ENCODE data around the gene FES. TPM values are rescaled to one million over a fixed set of nuclear protein-coding genes. Genes with fewer than 3 reads are reported as not detected.

FES gene
- total RNA-seq, 4 donors from 2014 or later, result 62.0 to 183 (median 72.1) TPM

GRCh38 chr15:90879730-90880366 lies 4.5 kb upstream of the FES start:
- no peak overlapping the region for H3K27ac ChIP-seq
- TF ChIP-seq POLR2A (IDR thresholded peaks at IDR 0.05), result no peak
- TF ChIP-seq CTCF (IDR thresholded peaks at IDR 0.05), result no peak
- TF ChIP-seq EP300 (IDR thresholded peaks at IDR 0.05), result no peak
- no peak overlapping the region for H3K4me3 ChIP-seq
- H3K36me3 ChIP-seq, result peaks cover 0 to 74% (median 39%) of the 10 kb centered on the region in 3 donors
- no peak for DNase-seq (ENCODE audit: low spot score in 2 of 2)
- 91 to 93% methylated on average over 18 to 33 of the region's 35 CpGs for WGBS, 2 donors
- peaks cover 0 to 32% (median 21%) of the 10 kb centered on the region in 4 donors for H3K4me1 ChIP-seq
- no peaks in the 10 kb centered on the region for H3K9me3 ChIP-seq
- H3K27me3 ChIP-seq, result no peaks in the 10 kb centered on the region

GRCh38 chr15:90880381-90881145 lies 3.7 kb upstream of the FES start:
- H3K27ac ChIP-seq, result no peak overlapping the region
- H3K27me3 ChIP-seq, result no peaks in the 10 kb centered on the region
- peaks cover 0 to 72% (median 39%) of the 10 kb centered on the region in 3 donors for H3K36me3 ChIP-seq
- H3K4me3 ChIP-seq, result no peak overlapping the region
- no peaks in the 10 kb centered on the region for H3K9me3 ChIP-seq
- 84 to 93% methylated on average over 13 to 16 of the region's 16 CpGs for WGBS, 2 donors
- no peak for DNase-seq (ENCODE audit: low spot score in 2 of 2)
- peaks cover 0 to 35% (median 28%) of the 10 kb centered on the region in 4 donors for H3K4me1 ChIP-seq
- no peak for TF ChIP-seq CTCF (IDR thresholded peaks at IDR 0.05)
- no peak for TF ChIP-seq POLR2A (IDR thresholded peaks at IDR 0.05)
- no peak for TF ChIP-seq EP300 (IDR thresholded peaks at IDR 0.05)

GRCh38 chr15:90881181-90881977 lies 2.9 kb upstream of the FES start:
- peak overlapping the region in 1 of 4 donors; percentile 97 for H3K27ac ChIP-seq
- H3K36me3 ChIP-seq, result peaks cover 0 to 64% (median 36%) of the 10 kb centered on the region in 3 donors
- H3K27me3 ChIP-seq, result no peaks in the 10 kb centered on the region
- DNase-seq (ENCODE audit: low spot score in 2 of 2), result no peak
- H3K4me1 ChIP-seq, result peaks cover 0 to 42% (median 34%) of the 10 kb centered on the region in 4 donors
- no peaks in the 10 kb centered on the region for H3K9me3 ChIP-seq
- H3K4me3 ChIP-seq, result no peak overlapping the region
- 76 to 82% methylated on average over 33 to 35 of the region's 35 CpGs for WGBS, 2 donors
- TF ChIP-seq CTCF (IDR thresholded peaks at IDR 0.05) (no peak), POLR2A (IDR thresholded peaks at IDR 0.05) (no peak), EP300 (IDR thresholded peaks at IDR 0.05) (no peak)

GRCh38 chr15:90881978-90882721 lies 2.2 kb upstream of the FES start:
- TF ChIP-seq POLR2A (IDR thresholded peaks at IDR 0.05) (no peak), CTCF (IDR thresholded peaks at IDR 0.05) (no peak), EP300 (IDR thresholded peaks at IDR 0.05) (no peak)
- Histone ChIP-seq H3K36me3 (peaks cover 0 to 64% (median 28%) of the 10 kb centered on the region in 3 donors), H3K27ac (peak overlapping the region in 3 of 4 donors; percentile 95 to 98 (median 97)), H3K27me3 (no peaks in the 10 kb centered on the region), H3K4me3 (no peak overlapping the region), H3K9me3 (no peaks in the 10 kb centered on the region), H3K4me1 (peaks cover 0 to 50% (median 34%) of the 10 kb centered on the region in 4 donors)
- no peak for DNase-seq (ENCODE audit: low spot score in 2 of 2)
- 73 to 81% methylated on average over 15 to 19 of the region's 19 CpGs for WGBS, 2 donors

Measured in tibial nerve (tissue), 4 donors.